Sigmoid colon (tissue), 4 donors: ENCODE data around the gene PDGFD.

Source experiments
- CTCF ChIP-seq, 4 experiments: fragments of 450-650 bp in 3 of 4; fragments of 200-600 bp in 1 of 4; IDR thresholded peaks; one replicate each; pipeline ENCODE4 v1.5.1; 2016 to 2019; ENCODE audit warnings: antibody characterized with exemption in 4 of 4, mild to moderate bottlenecking in 3 of 4, moderate library complexity in 2 of 4
- POLR2AphosphoS5 ChIP-seq, 4 donors: sonication (generic); formaldehyde crosslinking; IDR thresholded peaks; one replicate each; pipeline ENCODE4 v1.6.1; 2017; ENCODE audit warnings: antibody characterized with exemption in 4 of 4

GRCh38 chr11:104033561-104033960 is 130.4 kb downstream of the PDGFD start:
- TF ChIP-seq CTCF (IDR thresholded peaks at IDR 0.05) (no peak), POLR2AphosphoS5 (IDR thresholded peaks at IDR 0.05) (no peak)
